NCI-H187 treated with DMSO at 0.1 percent for 48 hours (cell line): ENCODE results near the gene PSMD14.

Source experiments
- DNase-seq: peaks from one replicate; lab custom pipeline; 2025; lab: John Stamatoyannopoulos, UW

PSMD14 gene

GRCh38 chr2:161419638-161420190 is 111.5 kb downstream of the PSMD14 start:
- no peak for DNase-seq

- no peak for DNase-seq
These were observed 112.3 kb downstream of the PSMD14 start for GRCh38 chr2:161420406-161421074.

GRCh38 chr2:161421686-161422085 is 113.5 kb downstream of the PSMD14 start:
- DNase-seq = no peak

GRCh38 chr2:161422816-161423403 is 114.7 kb downstream of the PSMD14 start:
- DNase-seq = no peak

GRCh38 chr2:161423421-161424393 is 115.5 kb downstream of the PSMD14 start:
- DNase-seq = no peak

GRCh38 chr2:161424394-161424769 is 116.2 kb downstream of the PSMD14 start:
- DNase-seq = no peak

- no peak for DNase-seq
These were observed 116.9 kb downstream of the PSMD14 start for GRCh38 chr2:161424891-161425727.

GRCh38 chr2:161425728-161426454 is 117.7 kb downstream of the PSMD14 start:
- DNase-seq = no peak

GRCh38 chr2:161426455-161426921 is 118.3 kb downstream of the PSMD14 start:
- no peak for DNase-seq

GRCh38 chr2:161426922-161427663 is 118.9 kb downstream of the PSMD14 start:
- DNase-seq = no peak

GRCh38 chr2:161427664-161428587 is 119.7 kb downstream of the PSMD14 start:
- no peak for DNase-seq

GRCh38 chr2:161430386-161430785 is 122.2 kb downstream of the PSMD14 start:
- no peak for DNase-seq

- no peak for DNase-seq
These were observed 123.9 kb downstream of the PSMD14 start for GRCh38 chr2:161432107-161432506.

- DNase-seq = no peak
These were observed 125.9 kb downstream of the PSMD14 start for GRCh38 chr2:161434118-161434517.

- DNase-seq = no peak
These were observed 128.2 kb downstream of the PSMD14 start for GRCh38 chr2:161436411-161436810.

- DNase-seq = no peak
These were observed 130.4 kb downstream of the PSMD14 start for GRCh38 chr2:161438598-161438997.

GRCh38 chr2:161445097-161445496 is 136.9 kb downstream of the PSMD14 start:
- DNase-seq = no peak

- no peak for DNase-seq
These were observed 140.2 kb downstream of the PSMD14 start for GRCh38 chr2:161448431-161448830.
